H1 (cell line): Measurements from ENCODE around the gene LIN28A. TPM values are rescaled to one million over a fixed set of nuclear protein-coding genes. Genes with fewer than 3 reads are reported as not detected.

Experiments
- ASH2L ChIP-seq: fragments of 200-600, 300-600 bp; sonication (generic); IDR thresholded peaks from one replicate; pipeline ENCODE4 v1.7.1; 2017; ENCODE audit warnings: low read length
- GABPA ChIP-seq: IDR thresholded peaks from 2 replicates; pipeline ENCODE4 v1.6.1; 2011; ENCODE audit warnings: mild to moderate bottlenecking, low read length, moderate library complexity, borderline replicate concordance; ENCODE audit not compliant: insufficient read depth
- HDAC6 ChIP-seq: IDR thresholded peaks from one replicate; pipeline ENCODE4 v1.7.1; 2012; ENCODE audit warnings: low read depth, mild to moderate bottlenecking, inconsistent platforms, low read length, moderate library complexity
- KDM1A ChIP-seq: fragments of 200-600, 300-600 bp; sonication (generic); IDR thresholded peaks from 2 replicates; pipeline ENCODE4 v1.7.1; 2016; ENCODE audit warnings: mild to moderate bottlenecking, low read length, borderline replicate concordance
- KDM4A ChIP-seq: IDR thresholded peaks from one replicate; pipeline ENCODE4 v1.7.1; 2012; ENCODE audit warnings: low read depth, mild to moderate bottlenecking, moderate library complexity, low read length, inconsistent platforms; ENCODE audit not compliant: severe bottlenecking
- NRF1 ChIP-seq: IDR thresholded peaks from 2 replicates; pipeline ENCODE4 v1.6.1; 2011; ENCODE audit warnings: mild to moderate bottlenecking, low read depth, low read length, improper control_type of control experiment
- SIRT6 ChIP-seq: IDR thresholded peaks from one replicate; pipeline ENCODE4 v1.7.1; 2012; ENCODE audit warnings: low read length, inconsistent platforms
- SP4 ChIP-seq: IDR thresholded peaks from 2 replicates; pipeline ENCODE4 v1.6.1; 2012; ENCODE audit warnings: low read length, inconsistent platforms
- SRF ChIP-seq: IDR thresholded peaks from 2 replicates; pipeline ENCODE4 v1.6.1; 2011; ENCODE audit warnings: mild to moderate bottlenecking, low read depth, low read length, moderate library complexity
- TEAD4 ChIP-seq: IDR thresholded peaks from 2 replicates; pipeline ENCODE4 v1.6.1; 2012; ENCODE audit warnings: low read depth, low read length, inconsistent platforms, mixed read lengths
- polyA plus RNA-seq, 7 experiments: library from polyadenylated mRNA; depleted of rRNA in 3 of 7; stranded (reverse) in 5 of 7; unstranded in 2 of 7; fragments of >200 nt in 5 of 7; fragments of 200-250 nt in 2 of 7; gene quantifications; 1 replicate in 5 of 7; 2 replicates in 1 of 7; 4 replicates in 1 of 7; pipeline versions ENCODE4 v1.2.1 to v1.2.3, GENCODE V29; 2011 to 2013; ENCODE audit warnings: missing spikeins in 2 of 7, mixed read lengths in 2 of 7
- total RNA-seq: library from RNA; stranded (reverse); fragmentation: NEBNext Ultra II Directional; extraction: Animal tissue kit (Norgen Biotek cat#: 25700); gene quantifications from 2 replicates; pipeline ENCODE4 v1.2.1, GENCODE V29; 2021
- TF ChIP-seq, protein P1 (sequence below): fragments of 300-600 bp; sonication (generic); IDR thresholded peaks from 2 replicates; pipeline ENCODE4 v1.7.1; 2012; ENCODE audit warnings: low read length, moderate library complexity, mild to moderate bottlenecking, inconsistent platforms; ENCODE audit not compliant: insufficient replicate concordance
- TF ChIP-seq, protein P2 (sequence below): IDR thresholded peaks from 2 replicates; pipeline ENCODE4 v1.6.1; 2012; ENCODE audit warnings: inconsistent platforms

The LIN28A gene
- total and polyA plus RNA-seq, 2 of the 8 experiments (the other 6 are each of a cell fraction or from before 2014, with no cell fraction given) = 403 to 1,486 TPM

DNA sequence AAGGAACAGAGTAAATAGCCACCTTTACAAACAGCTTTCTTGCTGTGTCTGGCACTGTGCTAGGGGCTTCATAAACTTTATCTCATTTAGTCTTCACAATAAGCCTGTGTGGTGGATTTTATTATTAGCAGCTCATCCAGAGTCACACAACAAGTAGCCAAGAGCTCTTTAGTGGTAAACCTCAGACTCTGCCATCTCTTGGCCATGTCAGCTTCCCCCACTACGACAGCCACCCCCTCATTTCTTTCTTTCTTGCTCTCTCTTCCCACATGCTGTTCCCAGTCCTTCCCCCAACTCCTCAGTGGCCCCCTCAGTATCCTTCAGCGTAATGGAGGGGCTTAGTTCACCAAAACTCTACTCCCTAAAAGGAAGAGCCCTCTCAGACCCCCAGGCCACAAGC is 36.8 kb upstream of the LIN28A start (continued):
- TF ChIP-seq, protein P1, sequence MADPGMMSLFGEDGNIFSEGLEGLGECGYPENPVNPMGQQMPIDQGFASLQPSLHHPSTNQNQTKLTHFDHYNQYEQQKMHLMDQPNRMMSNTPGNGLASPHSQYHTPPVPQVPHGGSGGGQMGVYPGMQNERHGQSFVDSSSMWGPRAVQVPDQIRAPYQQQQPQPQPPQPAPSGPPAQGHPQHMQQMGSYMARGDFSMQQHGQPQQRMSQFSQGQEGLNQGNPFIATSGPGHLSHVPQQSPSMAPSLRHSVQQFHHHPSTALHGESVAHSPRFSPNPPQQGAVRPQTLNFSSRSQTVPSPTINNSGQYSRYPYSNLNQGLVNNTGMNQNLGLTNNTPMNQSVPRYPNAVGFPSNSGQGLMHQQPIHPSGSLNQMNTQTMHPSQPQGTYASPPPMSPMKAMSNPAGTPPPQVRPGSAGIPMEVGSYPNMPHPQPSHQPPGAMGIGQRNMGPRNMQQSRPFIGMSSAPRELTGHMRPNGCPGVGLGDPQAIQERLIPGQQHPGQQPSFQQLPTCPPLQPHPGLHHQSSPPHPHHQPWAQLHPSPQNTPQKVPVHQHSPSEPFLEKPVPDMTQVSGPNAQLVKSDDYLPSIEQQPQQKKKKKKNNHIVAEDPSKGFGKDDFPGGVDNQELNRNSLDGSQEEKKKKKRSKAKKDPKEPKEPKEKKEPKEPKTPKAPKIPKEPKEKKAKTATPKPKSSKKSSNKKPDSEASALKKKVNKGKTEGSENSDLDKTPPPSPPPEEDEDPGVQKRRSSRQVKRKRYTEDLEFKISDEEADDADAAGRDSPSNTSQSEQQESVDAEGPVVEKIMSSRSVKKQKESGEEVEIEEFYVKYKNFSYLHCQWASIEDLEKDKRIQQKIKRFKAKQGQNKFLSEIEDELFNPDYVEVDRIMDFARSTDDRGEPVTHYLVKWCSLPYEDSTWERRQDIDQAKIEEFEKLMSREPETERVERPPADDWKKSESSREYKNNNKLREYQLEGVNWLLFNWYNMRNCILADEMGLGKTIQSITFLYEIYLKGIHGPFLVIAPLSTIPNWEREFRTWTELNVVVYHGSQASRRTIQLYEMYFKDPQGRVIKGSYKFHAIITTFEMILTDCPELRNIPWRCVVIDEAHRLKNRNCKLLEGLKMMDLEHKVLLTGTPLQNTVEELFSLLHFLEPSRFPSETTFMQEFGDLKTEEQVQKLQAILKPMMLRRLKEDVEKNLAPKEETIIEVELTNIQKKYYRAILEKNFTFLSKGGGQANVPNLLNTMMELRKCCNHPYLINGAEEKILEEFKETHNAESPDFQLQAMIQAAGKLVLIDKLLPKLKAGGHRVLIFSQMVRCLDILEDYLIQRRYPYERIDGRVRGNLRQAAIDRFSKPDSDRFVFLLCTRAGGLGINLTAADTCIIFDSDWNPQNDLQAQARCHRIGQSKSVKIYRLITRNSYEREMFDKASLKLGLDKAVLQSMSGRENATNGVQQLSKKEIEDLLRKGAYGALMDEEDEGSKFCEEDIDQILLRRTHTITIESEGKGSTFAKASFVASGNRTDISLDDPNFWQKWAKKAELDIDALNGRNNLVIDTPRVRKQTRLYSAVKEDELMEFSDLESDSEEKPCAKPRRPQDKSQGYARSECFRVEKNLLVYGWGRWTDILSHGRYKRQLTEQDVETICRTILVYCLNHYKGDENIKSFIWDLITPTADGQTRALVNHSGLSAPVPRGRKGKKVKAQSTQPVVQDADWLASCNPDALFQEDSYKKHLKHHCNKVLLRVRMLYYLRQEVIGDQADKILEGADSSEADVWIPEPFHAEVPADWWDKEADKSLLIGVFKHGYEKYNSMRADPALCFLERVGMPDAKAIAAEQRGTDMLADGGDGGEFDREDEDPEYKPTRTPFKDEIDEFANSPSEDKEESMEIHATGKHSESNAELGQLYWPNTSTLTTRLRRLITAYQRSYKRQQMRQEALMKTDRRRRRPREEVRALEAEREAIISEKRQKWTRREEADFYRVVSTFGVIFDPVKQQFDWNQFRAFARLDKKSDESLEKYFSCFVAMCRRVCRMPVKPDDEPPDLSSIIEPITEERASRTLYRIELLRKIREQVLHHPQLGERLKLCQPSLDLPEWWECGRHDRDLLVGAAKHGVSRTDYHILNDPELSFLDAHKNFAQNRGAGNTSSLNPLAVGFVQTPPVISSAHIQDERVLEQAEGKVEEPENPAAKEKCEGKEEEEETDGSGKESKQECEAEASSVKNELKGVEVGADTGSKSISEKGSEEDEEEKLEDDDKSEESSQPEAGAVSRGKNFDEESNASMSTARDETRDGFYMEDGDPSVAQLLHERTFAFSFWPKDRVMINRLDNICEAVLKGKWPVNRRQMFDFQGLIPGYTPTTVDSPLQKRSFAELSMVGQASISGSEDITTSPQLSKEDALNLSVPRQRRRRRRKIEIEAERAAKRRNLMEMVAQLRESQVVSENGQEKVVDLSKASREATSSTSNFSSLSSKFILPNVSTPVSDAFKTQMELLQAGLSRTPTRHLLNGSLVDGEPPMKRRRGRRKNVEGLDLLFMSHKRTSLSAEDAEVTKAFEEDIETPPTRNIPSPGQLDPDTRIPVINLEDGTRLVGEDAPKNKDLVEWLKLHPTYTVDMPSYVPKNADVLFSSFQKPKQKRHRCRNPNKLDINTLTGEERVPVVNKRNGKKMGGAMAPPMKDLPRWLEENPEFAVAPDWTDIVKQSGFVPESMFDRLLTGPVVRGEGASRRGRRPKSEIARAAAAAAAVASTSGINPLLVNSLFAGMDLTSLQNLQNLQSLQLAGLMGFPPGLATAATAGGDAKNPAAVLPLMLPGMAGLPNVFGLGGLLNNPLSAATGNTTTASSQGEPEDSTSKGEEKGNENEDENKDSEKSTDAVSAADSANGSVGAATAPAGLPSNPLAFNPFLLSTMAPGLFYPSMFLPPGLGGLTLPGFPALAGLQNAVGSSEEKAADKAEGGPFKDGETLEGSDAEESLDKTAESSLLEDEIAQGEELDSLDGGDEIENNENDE = no peak
- TF ChIP-seq SP4 = no peak
- TF ChIP-seq, protein P2, sequence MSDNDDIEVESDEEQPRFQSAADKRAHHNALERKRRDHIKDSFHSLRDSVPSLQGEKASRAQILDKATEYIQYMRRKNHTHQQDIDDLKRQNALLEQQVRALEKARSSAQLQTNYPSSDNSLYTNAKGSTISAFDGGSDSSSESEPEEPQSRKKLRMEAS = no peak
- no peak for TF ChIP-seq GABPA
- TF ChIP-seq HDAC6 = no peak
- TF ChIP-seq KDM1A = no peak
- no peak for TF ChIP-seq TEAD4
- TF ChIP-seq SIRT6 = no peak
- no peak for TF ChIP-seq KDM4A
- TF ChIP-seq ASH2L = no peak
- no peak for TF ChIP-seq SRF
- TF ChIP-seq NRF1 = no peak
- TF ChIP-seq, all 59 proteins: peak for 0
